Fibroblast of pulmonary artery (primary cell): ENCODE data around the gene GNAO1.

Experiments
- DNase-seq: peaks from one replicate; pipeline ENCODE4 v3.0.0-alpha.2; 2010; ENCODE audit warnings: low read depth
- H3K4me3 ChIP-seq: replicated peaks from 2 replicates; pipeline ENCODE4 v1.5.1; 2011; ENCODE audit warnings: low read depth, mild to moderate bottlenecking, control low read depth, low read length, moderate library complexity
- TF ChIP-seq, protein P1 (sequence below): IDR thresholded peaks from 2 replicates; pipeline ENCODE4 v1.5.1; 2011; ENCODE audit warnings: mild to moderate bottlenecking, control low read depth, low read length, inconsistent platforms; ENCODE audit errors: missing control alignments

GNAO1 gene

DNA sequence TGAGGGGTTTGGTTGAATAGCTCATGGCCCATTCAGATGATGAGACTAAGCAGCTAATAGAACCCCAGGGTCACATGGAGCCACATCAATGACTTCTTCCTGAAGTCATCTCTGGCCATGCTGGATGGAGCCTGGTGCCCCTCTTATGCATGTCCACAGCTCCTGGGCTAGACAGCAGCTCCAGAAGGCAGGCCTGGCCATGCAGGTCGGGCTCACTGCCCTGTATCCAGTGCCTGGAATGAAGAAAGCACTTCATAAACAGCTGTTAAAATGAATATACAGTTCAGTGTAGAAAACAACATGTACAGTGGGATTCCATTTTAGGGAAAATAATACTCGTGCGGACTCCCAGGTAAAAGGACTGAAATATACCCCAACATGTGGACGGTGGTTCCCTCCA lies 73.9 kb downstream of the GNAO1 start:
- TF ChIP-seq, protein P1, sequence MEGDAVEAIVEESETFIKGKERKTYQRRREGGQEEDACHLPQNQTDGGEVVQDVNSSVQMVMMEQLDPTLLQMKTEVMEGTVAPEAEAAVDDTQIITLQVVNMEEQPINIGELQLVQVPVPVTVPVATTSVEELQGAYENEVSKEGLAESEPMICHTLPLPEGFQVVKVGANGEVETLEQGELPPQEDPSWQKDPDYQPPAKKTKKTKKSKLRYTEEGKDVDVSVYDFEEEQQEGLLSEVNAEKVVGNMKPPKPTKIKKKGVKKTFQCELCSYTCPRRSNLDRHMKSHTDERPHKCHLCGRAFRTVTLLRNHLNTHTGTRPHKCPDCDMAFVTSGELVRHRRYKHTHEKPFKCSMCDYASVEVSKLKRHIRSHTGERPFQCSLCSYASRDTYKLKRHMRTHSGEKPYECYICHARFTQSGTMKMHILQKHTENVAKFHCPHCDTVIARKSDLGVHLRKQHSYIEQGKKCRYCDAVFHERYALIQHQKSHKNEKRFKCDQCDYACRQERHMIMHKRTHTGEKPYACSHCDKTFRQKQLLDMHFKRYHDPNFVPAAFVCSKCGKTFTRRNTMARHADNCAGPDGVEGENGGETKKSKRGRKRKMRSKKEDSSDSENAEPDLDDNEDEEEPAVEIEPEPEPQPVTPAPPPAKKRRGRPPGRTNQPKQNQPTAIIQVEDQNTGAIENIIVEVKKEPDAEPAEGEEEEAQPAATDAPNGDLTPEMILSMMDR, result no peak
- DNase-seq, result no peak
- H3K4me3 ChIP-seq, result no peak overlapping the region

DNA sequence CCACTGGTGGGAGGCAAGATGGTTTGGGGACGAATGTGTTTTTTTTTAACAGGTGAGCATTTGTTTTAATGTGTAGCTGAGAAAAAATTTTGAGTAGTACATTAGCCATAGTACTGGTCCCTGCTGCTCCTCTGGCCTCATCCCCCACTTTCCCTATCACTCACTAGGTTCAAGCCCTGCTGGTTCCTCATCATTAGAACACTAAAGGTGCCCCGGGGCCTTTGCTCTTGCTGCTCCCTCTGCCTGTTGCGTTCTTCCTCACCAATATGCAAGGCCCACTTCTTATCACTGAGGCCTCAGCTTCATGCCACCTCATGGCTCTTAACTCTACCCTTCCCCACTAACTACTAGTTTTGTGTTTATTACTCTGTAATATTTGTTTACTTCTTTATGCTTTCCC lies 74.5 kb downstream of the GNAO1 start:
- no peak for DNase-seq
- TF ChIP-seq, protein P1, result no peak
- H3K4me3 ChIP-seq, result no peak overlapping the region

DNA sequence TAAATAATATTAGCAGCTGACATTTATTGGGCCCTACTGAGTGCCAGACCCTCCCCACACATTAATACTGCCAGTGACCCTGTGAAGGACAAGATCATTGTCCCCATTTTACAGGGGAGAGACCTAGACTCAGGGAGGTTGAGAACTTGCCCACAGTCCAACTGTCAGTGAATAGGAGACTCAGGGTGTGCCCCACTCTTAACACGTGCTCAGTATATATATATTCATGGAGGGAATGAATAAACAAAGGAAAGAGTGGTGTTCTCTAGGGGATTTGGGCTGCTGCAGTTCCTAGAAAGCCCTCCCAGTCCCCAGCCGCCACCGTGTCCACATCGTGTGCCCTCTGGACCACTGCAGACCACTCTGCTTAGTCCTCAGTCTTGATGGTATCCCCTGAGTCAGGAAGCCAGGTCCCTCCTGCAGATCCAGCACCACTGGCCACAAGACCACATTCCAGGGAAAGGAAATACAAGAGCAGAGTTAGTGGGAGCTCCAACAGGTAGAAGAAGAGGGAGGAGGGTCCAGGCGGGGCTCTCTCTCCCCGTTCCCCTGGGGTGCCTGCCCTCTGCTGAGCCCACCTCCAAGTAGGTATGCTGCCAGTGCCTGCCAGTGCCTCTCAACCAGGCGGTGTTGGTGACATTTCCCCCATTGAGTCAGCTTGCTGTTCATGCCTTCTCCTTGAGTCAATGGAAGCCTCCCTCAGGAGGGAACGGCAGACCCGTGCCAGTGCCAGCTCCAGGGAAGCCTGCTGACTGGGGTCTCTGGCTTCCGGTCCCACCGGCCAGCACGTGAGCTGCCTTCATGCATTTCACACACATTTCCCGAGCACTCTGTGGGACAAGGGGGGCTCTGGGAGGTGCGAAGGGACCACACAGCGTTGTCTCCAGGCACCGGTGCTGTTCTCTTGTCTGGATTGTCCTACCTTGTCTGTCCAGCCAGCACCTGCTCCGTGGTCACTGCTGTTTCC lies 75.6 kb downstream of the GNAO1 start:
- DNase-seq, result no peak
- TF ChIP-seq, protein P1, result no peak
- H3K4me3 ChIP-seq, result no peak overlapping the region

DNA sequence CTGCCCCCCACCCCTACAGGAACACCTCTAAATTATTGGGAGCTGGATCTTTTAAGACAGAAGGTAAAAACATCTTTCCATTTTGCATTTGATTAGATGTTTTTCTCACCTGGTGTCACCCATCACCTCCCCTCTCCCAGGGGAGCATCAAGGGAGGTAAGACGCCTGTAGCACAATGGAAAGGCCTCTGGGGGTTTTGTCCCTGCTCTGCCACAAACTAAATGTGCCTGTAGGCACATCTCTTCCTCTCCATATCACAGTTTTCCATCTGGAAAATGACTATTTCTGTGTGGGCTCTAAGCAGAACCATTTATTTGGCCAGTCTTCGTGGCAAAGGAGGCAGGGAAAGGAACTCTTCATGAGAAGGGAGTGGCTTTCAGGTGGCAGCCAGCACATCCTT lies 76.6 kb downstream of the GNAO1 start:
- no peak overlapping the region for H3K4me3 ChIP-seq
- TF ChIP-seq, protein P1, result no peak
- DNase-seq, result no peak

DNA sequence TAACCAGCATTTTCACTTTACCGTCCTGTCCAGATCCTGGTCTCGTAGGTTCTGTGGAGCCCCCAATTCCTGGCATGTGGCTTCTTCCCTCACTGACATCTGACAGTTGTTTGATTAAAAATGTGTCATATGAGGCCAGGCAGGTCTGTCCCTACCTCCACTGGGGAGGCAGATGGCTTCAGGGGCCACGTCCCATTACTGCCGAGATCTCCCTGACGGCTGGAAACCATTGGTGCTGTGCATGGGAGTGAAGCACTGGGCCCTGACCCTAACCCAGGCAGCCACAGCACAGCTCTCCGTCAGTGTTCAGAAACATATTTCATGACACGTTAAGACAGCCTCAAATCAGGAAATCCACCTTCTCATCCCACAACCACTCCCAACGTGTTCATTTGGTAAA lies 77.5 kb downstream of the GNAO1 start:
- H3K4me3 ChIP-seq, result no peak overlapping the region
- TF ChIP-seq, protein P1, result no peak
- no peak for DNase-seq

DNA sequence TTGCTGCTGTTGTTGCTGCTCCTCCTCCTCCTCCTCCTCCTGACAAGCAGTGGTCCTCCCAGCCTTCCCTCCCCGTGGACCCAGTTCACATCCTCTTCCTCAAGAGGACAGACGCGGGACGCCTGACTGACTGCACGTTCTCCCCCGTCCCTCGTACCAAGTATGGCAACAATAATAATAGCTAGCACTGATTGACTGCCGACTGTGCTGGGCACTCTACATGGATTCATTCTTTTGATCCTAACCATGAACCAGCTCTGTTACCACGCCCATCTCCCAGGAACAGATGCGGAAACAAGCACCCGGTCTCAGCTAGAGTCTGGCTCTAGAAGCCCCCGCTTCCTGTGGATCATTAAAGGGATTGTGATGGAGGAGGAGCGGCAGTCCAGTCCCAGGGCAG lies 78.0 kb downstream of the GNAO1 start:
- DNase-seq, result peak; percentile 1
- TF ChIP-seq, protein P1, result no peak
- H3K4me3 ChIP-seq, result no peak overlapping the region
